Amniotic epithelial cell (primary cell): Measurements from ENCODE around the gene RHBDD1.
"Not testable (repeated sequence)": the region's sequence is repeated elsewhere in the genome, so short reads cannot be mapped to it uniquely, and the experiment has no call there.

Experiments used
- DNase-seq: peaks from one replicate; pipeline ENCODE4 v3.0.0-alpha.2; 2010; ENCODE audit warnings: low read depth

Gene RHBDD1

DNA sequence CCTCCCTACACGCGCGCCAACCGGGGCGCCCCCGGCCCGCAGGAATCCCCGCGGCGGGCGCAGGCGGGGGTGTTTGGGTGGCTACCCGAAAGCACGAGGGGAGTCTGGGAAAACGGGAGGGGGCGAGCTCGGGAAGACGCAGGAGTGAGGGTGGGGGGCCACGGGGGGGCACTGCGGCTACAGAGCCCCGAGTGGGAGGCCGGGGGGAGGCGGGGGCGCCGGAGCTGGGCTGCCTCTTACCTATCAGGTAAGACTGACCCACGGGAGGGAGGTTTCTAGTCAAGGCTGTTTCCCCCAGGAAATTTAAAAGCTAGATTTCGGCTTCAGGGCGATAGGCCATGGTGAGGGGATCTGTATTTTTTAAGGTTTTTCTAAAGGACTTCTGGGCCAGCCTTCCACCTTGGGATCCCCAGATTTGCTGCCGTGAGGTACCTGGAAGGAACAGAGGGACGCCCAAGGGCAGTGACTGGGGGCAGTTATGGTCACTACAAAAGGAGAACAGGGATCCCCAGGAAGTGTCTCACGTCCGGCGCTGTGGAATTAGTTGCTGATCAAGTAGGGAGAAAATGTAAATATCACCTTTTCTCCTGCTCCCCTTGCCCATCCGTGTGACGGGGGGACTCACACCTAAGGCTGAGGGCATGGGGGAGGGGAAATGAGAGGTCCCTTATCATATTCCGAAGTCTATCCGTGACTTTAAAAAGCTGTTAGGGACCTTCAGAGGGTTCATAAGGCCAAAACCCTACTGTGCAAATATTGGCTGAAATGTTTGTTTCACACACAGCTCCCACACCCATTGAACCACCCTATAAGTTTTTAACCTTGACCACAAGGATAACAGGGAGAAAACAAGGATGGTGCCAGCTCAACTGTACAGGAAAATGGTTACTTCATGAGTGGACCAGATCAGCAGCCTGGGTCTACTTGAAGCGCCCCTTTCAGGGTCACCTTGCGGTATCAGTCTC, 35.6 kb upstream of the RHBDD1 start:
- peak; percentile 49 for DNase-seq

DNA sequence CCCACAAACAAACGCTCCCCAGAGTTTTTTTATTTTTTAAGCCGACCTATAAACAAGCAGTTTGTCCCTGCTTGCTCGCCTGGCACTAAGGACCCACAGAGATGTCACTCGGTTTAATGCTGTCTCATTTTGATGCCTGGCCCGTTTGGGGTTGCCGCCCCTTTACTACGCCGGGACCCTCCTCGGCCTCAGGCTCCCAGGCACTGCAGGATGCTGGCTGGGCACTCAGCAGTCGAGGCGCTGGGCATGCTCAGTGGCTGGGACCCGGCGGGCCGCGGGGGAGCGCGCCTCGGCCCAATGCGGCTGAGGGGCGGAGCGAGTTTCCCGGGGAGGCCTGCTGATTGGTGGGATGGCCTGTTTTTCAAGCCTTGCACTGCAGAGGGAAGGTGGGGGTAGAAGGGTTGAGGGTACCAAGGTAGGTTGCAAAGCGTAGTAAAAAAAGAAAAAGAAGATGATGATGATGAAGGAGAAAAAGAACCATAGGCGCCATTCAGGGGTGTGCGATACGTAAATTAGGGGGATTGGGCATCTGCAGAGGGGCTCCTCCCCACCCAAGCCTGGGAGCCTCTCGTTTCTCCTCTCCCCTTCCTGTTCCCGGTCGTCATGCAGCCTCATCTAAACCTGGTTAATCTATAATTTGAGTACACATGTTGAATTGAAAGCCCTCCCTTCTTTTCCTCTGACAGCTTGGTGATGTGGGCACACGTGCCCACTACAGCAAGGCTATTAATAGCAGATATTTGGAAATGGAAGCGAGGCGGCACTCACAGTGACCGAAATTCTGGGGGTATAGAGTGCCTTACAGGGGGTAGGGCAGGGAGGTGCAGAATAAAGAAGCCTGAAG, 34.7 kb upstream of the RHBDD1 start:
- DNase-seq = peak; percentile 78

DNA sequence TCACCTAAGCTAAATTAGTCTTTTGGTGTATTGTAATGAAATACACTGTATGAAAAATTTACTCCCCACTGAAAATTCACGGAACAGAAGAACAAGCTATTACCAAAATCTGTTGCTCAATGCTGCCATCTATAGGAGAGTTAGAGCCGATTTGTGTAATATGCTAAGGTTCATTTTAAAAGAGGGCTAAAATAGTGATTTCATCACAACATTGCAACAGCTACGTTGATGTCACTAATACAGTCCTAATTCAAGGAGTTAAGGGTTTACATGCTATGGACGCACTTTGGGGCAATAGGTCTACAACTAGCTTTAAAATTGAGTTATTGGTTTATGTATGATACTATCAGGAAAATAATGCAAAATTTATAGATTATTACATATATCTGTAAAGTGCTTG, 33.3 kb upstream of the RHBDD1 start:
- peak; percentile 91 for DNase-seq

DNA sequence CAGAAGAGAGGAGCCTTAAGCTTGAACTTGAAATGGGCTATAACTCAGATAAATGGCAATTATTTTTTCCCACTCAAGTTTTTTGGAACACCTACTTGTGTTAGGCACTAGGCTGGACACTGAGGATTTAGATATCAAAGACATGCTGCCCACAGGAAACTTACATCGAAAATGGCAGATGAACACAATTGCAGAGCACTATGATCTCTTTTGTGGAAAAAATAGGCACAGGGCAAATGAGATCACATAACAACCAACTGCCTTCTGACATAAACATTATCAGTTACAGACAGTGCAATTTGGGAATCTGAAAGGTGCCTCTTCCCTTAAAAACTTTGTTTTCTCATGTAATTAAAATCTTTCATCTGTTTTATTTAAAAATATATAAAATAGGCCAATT, 32.4 kb upstream of the RHBDD1 start:
- no peak for DNase-seq

DNA sequence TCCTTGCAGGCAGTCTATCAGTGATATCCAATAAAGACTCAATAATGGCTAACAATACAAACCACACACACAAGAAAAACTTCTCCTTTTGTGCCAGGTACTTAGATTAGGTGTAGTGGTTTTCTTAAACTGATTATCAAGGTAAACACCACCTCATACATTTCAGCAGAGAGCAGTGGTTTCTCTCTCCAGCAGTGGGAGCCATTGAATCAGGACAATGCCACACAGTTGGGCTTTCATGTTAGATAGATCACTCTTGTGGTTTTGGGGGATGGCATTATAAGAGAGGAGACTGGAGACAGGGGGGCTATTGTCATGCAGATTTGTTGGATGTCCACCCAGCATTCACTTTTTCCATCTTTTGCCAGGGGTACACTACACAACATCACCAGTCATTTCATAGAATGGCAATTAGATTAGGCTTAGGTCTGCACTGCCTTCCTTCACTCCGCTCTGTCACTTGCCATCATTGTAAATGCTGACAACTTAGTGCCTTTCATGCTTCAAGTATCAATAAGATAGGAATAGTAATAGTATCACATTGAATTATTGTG, 22.6 kb upstream of the RHBDD1 start:
- no peak for DNase-seq

DNA sequence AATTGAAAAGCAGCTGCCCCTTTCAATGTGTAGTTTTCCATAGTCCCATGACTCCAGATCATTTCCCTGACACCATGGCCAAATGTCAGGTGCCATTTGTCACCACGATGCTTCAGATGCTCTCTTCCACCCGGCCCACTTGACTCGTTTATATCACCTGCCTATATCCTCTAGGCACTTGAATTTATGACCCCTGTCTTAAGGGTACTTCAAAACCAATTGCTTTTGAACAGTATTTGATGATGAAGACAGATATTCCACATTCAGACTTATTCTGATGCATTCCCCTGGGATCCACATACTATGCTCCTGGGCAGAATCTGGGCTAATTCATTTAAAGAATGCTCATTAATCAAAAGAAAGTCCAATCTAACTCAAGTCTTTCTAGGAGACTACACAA, 16.9 kb upstream of the RHBDD1 start:
- DNase-seq = no peak

DNA sequence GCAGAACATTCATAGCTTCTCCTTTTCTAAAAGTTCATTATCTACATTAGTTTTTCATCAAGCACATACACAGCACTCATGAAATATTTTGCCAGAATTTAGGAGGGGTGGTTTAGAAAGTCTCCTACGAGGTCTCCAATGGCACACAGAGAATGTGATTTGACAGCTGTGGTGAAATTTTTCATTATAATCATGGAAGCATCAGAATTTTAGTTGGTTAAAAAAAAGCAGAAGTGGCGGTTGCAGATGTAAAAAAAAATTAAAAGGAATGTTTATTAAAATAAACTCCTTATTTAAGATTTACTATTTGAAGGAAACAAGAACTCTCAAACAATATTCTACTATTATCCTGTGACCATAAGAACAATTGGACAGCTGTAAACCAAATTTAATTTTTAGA, 10.8 kb upstream of the RHBDD1 start:
- no peak for DNase-seq

DNA sequence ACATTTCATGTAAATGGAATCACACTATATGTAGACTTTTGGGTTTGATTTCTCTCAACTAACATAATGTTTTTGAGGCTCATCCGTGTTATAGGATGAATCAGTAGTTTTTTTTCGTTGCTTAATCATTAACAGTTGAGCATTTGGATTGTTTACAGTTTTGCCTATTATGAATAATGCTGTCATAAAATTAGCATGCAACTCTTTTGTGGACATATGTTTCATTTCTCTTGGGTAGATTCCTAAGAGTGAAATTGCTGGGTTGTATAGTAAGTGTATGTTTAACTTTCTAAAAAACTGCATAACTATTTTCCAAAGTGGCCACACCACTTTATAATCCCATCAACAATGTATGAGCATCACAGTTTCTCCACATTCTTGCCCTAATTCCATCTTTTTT, 7.7 kb upstream of the RHBDD1 start:
- no peak for DNase-seq

DNA sequence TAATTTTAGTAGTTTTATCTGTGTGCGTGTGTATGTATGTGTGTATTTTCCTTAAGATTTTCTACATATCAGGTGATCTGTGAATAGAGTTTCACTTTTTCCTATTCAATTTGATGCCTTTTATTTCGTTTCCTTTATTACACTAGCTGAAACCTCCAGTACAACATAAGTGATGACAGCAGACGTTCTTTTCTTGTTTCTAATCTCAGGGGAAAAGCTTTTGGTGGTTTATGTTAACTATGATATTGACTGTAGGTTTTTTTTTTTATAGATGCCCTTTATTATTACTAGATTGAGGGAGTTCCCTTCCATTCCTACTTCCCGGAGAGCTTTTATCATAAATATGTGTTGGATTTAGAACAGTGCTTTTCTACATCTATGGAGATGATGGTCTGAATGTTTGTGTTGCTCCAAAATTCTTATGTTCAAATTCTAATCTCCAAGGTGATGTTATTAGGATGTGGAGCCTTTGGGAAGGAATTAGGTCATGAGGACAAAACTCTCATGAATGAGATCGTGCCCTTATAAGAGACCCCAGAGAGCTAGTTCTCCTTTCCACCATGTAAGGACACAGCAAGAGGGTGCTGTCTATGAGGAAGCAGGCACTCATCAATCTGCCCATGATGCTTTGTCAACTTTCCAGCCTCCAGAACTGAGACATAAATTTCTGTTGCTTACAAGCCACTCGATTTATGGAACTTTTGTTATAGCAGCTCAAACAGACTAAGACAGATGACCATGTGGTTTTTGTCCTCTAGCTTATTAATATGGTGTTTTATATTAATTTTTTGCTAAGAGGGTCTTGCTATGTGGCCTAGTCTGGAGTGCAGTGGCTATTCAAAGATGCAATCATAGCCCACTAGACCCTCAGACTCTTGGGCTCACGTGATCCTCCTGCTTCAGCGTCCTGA, 5.9 kb upstream of the RHBDD1 start:
- no peak for DNase-seq

DNA sequence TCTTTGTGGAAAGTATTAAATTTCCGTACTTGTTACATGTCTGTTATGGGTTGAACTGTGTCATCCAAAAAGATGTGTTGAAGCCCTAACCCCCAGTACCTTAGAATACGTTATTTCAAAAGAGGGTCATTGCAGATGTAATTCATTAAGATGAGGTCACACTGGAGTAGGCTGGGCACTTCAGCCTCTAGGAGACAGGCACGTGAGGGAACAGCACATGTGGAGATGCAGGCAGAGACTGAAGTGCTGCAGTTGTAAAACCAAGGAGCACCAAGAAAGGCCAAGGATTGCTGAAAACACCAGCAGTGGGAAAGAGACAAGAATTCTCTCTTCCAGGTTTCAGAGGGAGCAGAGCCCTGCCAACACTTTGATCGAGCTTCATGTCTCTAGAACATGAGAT, 4.6 kb upstream of the RHBDD1 start:
- no peak for DNase-seq

DNA sequence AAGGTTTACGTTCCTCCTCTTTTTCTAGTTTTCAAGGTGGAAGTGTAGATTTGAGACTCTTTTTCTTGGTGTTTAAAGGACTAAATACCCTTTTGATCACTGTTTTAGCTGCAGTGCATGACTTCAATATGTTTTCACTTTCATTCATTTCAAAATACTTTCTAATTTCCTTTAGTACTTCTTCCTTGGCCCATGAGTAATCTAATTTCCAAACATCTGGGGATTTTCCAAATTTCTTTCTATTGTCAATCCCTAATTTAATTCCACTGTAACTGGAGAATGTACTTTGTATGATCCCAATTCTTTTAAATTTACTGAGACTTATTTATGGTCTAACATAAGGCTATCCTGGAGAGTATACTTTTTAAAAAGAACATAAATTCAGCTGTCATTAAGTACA, 3.8 kb upstream of the RHBDD1 start:
- no peak for DNase-seq

DNA sequence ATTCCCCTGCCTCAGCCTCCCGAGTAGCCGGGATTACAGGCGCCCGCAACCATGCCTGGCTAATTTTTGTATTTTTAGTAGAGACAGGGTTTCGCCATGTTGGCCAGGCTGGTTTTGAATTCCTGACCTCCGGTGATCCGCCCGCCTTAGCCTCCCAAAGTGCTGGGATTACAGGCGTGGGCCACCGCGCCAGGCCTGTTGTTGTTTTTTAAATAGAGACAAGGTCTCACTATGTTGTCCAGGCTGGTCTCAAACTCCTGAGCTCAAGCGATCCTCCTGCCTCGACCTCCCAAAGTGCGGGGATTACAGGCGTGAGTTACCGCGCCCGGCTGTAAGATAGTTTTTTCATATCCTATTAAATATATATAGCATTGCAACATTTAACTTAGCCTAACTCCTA, 974 bp upstream of the RHBDD1 start:
- DNase-seq = not testable (repeated sequence)

DNA sequence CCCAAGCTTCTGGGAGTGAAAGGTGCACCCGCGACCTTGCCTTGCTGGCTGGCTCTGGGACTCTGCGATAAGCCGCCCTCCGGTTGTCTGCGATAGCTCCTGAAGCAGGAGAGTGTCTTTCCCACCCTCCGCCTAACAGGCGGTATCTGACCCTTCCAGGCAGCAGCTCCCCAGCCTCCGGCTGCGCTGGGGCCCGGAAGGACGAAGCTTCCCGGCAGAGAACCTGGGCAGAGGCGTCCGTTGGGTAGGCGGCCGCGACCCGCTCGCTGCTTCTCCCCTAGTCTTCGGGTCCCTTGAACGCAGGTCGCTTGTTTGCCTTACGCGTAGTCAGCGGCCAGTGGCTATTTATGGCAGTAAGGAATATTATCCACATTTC, 446 bp upstream of the RHBDD1 start:
- peak; percentile 27 for DNase-seq

DNA sequence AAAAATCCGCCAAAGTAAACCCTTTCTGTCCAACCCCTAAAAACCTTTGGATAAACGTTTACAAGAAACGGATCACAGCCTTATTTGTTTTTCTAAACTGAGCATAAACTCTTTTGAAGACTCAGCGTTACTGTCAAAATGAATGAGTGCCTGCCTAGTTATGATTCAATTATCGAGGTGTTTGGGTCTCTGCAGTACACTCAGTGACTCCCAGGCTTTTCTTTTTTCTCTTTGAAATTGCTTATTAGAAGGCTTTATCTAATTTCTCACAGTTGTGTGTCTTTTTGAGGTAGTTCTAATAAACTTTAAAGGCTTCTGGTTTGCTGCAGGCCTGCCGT, 663 bp downstream of the RHBDD1 start:
- DNase-seq = no peak

DNA sequence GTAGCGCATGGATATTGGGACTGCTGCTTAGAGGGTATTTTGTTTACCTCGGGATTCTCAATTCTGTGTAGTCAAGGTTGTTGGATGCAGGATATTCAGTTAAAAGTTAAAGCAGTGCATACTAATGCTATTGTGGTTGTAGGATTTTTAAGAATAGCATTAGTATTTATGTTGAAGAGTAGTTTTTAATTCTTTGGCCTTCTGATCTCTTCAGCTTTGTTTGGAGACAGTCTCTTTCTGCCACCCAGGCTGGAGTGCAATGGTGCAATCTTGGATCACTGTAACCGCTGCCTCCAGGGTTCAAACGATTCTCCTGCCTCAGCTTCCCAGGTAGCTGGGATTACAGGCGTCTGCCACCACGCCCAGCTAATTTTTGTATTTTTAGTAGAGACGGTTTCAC, 1.5 kb downstream of the RHBDD1 start:
- DNase-seq = no peak

DNA sequence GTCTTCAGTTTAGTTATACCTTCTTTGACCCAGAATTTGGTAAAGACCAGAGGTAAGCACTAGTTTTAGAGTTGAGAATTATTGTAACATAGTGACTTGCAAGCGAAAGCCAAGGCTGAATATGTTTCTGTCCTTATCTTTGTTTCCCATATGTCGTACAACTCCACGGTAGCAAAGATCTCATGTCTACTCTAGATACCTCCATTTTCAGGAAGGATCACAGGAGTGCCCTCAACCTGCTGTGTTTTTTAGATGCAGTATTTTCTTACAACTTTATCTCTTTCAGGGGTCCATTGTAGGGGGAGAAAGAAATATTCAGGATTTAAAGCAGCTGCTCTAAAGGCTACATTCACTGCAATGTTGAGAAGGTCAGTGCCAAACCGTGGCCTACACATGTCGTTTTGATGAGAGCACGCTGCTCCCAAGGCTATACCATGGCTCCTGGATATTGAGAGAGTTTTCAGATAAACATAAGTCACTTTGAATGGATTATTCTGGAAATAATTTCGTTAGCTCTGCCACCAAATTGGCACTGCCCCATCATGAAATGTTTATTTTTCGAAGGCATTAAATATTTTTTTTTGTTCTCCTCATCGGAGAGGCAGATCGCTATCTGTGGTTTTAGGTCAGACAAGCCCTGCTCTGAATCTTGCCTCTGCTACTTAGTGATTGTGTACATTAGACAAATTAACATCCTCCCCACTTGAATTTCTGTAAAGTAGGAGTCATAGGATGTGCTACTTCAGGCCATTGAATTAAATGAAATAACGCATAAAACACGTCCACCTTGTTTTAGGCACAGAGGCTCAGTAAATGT, 2.1 kb downstream of the RHBDD1 start:
- DNase-seq = no peak

DNA sequence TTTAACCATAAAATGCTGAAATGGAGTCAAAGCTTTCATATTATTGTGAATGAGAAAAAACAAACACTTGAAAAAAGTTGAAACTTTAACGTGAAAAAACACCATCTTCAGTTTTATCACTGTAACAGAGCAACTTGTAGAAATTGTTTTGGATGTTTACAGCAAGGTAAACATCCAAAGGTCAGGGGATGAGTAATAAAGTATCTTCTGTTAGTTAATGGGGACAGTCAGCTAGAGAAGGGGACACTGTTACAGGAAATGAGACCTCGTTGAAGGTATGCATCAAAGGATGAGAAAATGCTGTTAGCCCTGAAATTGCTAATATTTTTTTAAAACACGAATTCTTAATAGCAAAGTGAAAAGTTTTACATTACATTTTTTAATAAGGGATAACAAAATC, 2.9 kb downstream of the RHBDD1 start:
- no peak for DNase-seq

DNA sequence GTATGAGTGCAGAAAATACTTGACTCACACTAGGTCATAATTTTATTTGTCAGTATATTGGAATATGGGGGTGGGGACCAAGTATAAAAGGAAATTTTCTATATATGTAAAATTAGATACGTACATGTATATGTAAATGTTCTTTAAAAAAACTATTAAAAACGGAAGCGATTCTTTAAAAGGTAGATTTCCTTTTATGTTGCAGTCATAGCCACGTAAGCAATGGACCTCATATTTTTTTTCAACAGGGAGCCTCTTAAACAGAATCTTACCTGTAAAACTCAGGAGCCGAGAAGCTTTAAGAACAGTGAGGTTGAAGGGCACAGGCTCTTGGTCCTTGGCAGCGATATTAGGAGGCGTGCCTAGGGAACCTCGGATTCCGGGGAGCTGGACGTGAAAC, 3.3 kb downstream of the RHBDD1 start:
- DNase-seq = no peak

DNA sequence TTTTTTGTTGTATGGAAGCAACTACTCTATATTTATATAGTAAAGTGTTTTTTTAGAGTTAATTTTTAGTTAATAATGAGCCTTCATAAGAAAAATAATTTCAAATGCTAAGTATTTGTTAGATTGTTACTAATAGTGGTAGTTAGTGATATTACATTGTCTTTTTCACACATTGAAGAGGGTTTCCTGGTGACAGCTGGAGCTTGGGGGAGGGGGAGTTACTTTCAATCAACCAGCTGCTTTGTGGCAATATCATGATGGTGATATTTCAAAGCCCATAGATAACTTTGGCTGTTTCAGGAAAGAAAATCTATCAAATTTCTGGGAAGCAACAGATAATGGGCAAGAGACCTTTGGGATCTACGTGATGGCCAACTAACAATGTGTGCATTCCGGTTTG, 4.1 kb downstream of the RHBDD1 start:
- no peak for DNase-seq

DNA sequence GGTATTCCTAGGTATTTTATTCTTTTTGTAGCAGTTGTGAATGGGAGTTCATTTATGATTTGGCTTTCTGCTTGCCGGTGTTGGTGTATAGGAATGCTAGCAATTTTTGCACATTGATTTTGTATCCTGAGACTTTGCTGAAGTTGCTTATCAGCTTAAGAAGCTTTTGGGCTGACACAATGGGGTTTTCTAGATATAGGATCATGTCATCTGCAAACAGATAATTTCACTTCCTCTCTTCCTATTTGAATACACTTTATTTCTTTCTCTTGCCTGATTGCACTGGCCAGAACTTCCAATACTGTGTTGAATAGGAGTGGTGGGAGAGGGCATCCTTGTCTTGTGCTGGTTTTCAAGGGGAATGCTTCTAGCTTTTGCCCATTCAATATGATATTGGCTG, 7.1 kb downstream of the RHBDD1 start:
- not testable (repeated sequence) for DNase-seq
